HepG2 (cell line): ENCODE data around the gene B9D2. TPM values are rescaled to one million over a fixed set of nuclear protein-coding genes. Genes with fewer than 3 reads are reported as not detected.

Experiments
- CHD2 ChIP-seq: IDR thresholded peaks from 2 replicates; pipeline ENCODE4 v1.6.1; 2011; ENCODE audit warnings: low read depth, low read length, improper control_type of control experiment
- EEA1 ChIP-seq: sonication (generic); formaldehyde crosslinking; IDR thresholded peaks from 2 replicates; pipeline ENCODE4 v1.5.1; 2020; ENCODE audit warnings: mild to moderate bottlenecking, missing genetic modification reagents, borderline replicate concordance
- EHMT2 ChIP-seq: fragments of 200-600 bp; sonication (generic); IDR thresholded peaks from 2 replicates; pipeline ENCODE4 v1.7.0; 2017; ENCODE audit warnings: antibody characterized with exemption, low read depth, low read length, borderline replicate concordance
- HOXA5 ChIP-seq: sonication (generic); formaldehyde crosslinking; IDR thresholded peaks from 2 replicates; pipeline ENCODE4 v1.4.0; 2020; ENCODE audit warnings: missing genetic modification reagents
- KLF11 ChIP-seq: IDR thresholded peaks from 2 replicates; pipeline ENCODE4 v1.6.1; 2016; ENCODE audit warnings: missing compliant biosample characterization
- SMARCE1 ChIP-seq: fragments of 450-650 bp; IDR thresholded peaks from 2 replicates; pipeline ENCODE4 v1.6.1; 2017; ENCODE audit warnings: borderline replicate concordance
- SRSF4 ChIP-seq: fragments of 200-400 bp; formaldehyde crosslinking; IDR thresholded peaks from one replicate; pipeline ENCODE4 v1.6.1; 2018; ENCODE audit warnings: mild to moderate bottlenecking, low read depth, low read length, moderate library complexity; ENCODE audit not compliant: poor library complexity, severe bottlenecking
- XRCC5 ChIP-seq: fragments of 200-400 bp; formaldehyde crosslinking; optimal IDR thresholded peaks from 2 replicates; pipeline ENCODE3; 2017; ENCODE audit warnings: mild to moderate bottlenecking, low read length
- ZNF629 ChIP-seq: sonication (generic); formaldehyde crosslinking; conservative IDR thresholded peaks from 2 replicates; pipeline ENCODE4 v1.5.0; 2020; ENCODE audit warnings: missing genetic modification reagents
- polyA plus RNA-seq, 8 experiments: library from polyadenylated mRNA; depleted of rRNA in 3 of 8; stranded (reverse) in 7 of 8; unstranded in 1 of 8; fragments of >200 nt; fragmentation: Illumina TruSeq in 4 of 8; extraction: Trizol in 4 of 8; gene quantifications; 2 replicates each; pipeline versions ENCODE4 v1.2.1 to v1.2.3, GENCODE V29; 2011 to 2016; ENCODE audit warnings: low read depth in 4 of 8, missing spikeins in 1 of 8, mixed read lengths in 1 of 8; ENCODE audit not compliant: insufficient read depth in 1 of 8
- total RNA-seq, 5 experiments: library from RNA; depleted of rRNA; stranded (reverse); fragments of >200 nt; fragmentation: Illumina TruSeq; extraction: Trizol; gene quantifications; 2 replicates each; pipeline ENCODE4 v1.2.3, GENCODE V29; 2016; ENCODE audit warnings: low read depth in 1 of 5
- TF ChIP-seq, protein P1 (sequence below): sonication (generic); formaldehyde crosslinking; IDR thresholded peaks from 2 replicates; pipeline ENCODE4 v1.4.0; 2020; ENCODE audit warnings: mild to moderate bottlenecking, missing genetic modification reagents
- TF ChIP-seq, protein P2 (sequence below): IDR thresholded peaks from 2 replicates; pipeline ENCODE4 v1.6.1; 2012; ENCODE audit warnings: low read length, improper control_type of control experiment
- TF ChIP-seq, protein P3 (sequence below): sonication (generic); formaldehyde crosslinking; IDR thresholded peaks from 2 replicates; pipeline ENCODE4 v1.5.0; 2020; ENCODE audit warnings: mild to moderate bottlenecking, missing genetic modification reagents, borderline replicate concordance
- TF ChIP-seq, protein P4 (sequence below): sonication (generic); formaldehyde crosslinking; IDR thresholded peaks from 2 replicates; pipeline ENCODE4 v1.8.0; 2022; ENCODE audit warnings: mild to moderate bottlenecking, missing genetic modification reagents

B9D2 gene
- total and polyA plus RNA-seq, 2 of the 13 experiments (the other 11 are each of a cell fraction or from before 2014, with no cell fraction given): 3.1 to 4.4 TPM

DNA sequence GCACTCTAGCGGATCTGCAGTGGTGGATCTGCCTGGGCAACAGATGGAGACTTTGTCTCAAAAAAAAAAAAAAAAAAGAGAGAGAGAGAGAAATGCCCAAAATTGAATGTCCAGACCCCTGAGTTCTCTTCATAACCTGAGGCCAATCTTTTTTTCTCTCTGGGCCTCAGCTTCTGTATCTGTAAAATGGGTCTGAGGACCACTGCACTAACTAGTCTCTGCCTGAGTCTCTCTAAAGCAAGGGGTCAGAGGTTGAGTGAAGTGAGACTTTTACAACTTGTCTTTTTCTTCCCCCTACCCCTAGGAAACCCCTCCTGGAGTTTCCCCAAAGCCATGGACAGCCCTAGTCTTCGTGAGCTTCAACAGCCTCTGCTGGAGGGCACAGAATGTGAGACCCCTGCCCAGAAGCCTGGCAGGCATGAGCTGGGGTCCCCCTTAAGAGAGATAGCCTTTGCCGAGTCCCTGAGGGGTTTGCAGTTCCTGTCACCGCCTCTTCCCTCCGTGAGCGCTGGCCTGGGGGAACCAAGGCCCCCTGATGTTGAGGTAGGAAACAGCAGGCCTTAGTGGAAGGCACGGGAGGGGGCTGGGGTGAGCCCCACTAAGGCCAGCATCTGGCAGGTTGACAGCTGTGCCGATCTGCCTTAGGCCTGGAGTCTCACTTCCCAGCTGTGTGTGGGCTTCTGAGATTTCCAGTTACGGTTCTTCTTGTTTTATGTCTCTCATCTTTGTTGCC, 14.2 kb upstream of the B9D2 start (continued):
- TF ChIP-seq, protein P1, sequence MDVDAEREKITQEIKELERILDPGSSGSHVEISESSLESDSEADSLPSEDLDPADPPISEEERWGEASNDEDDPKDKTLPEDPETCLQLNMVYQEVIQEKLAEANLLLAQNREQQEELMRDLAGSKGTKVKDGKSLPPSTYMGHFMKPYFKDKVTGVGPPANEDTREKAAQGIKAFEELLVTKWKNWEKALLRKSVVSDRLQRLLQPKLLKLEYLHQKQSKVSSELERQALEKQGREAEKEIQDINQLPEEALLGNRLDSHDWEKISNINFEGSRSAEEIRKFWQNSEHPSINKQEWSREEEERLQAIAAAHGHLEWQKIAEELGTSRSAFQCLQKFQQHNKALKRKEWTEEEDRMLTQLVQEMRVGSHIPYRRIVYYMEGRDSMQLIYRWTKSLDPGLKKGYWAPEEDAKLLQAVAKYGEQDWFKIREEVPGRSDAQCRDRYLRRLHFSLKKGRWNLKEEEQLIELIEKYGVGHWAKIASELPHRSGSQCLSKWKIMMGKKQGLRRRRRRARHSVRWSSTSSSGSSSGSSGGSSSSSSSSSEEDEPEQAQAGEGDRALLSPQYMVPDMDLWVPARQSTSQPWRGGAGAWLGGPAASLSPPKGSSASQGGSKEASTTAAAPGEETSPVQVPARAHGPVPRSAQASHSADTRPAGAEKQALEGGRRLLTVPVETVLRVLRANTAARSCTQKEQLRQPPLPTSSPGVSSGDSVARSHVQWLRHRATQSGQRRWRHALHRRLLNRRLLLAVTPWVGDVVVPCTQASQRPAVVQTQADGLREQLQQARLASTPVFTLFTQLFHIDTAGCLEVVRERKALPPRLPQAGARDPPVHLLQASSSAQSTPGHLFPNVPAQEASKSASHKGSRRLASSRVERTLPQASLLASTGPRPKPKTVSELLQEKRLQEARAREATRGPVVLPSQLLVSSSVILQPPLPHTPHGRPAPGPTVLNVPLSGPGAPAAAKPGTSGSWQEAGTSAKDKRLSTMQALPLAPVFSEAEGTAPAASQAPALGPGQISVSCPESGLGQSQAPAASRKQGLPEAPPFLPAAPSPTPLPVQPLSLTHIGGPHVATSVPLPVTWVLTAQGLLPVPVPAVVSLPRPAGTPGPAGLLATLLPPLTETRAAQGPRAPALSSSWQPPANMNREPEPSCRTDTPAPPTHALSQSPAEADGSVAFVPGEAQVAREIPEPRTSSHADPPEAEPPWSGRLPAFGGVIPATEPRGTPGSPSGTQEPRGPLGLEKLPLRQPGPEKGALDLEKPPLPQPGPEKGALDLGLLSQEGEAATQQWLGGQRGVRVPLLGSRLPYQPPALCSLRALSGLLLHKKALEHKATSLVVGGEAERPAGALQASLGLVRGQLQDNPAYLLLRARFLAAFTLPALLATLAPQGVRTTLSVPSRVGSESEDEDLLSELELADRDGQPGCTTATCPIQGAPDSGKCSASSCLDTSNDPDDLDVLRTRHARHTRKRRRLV (CRISPR knock-in tag): no peak
- no peak for TF ChIP-seq SRSF4
- TF ChIP-seq ZNF629 (CRISPR knock-in tag): peak; percentile 84
- TF ChIP-seq KLF11: no peak
- TF ChIP-seq CHD2: no peak
- TF ChIP-seq, protein P2, sequence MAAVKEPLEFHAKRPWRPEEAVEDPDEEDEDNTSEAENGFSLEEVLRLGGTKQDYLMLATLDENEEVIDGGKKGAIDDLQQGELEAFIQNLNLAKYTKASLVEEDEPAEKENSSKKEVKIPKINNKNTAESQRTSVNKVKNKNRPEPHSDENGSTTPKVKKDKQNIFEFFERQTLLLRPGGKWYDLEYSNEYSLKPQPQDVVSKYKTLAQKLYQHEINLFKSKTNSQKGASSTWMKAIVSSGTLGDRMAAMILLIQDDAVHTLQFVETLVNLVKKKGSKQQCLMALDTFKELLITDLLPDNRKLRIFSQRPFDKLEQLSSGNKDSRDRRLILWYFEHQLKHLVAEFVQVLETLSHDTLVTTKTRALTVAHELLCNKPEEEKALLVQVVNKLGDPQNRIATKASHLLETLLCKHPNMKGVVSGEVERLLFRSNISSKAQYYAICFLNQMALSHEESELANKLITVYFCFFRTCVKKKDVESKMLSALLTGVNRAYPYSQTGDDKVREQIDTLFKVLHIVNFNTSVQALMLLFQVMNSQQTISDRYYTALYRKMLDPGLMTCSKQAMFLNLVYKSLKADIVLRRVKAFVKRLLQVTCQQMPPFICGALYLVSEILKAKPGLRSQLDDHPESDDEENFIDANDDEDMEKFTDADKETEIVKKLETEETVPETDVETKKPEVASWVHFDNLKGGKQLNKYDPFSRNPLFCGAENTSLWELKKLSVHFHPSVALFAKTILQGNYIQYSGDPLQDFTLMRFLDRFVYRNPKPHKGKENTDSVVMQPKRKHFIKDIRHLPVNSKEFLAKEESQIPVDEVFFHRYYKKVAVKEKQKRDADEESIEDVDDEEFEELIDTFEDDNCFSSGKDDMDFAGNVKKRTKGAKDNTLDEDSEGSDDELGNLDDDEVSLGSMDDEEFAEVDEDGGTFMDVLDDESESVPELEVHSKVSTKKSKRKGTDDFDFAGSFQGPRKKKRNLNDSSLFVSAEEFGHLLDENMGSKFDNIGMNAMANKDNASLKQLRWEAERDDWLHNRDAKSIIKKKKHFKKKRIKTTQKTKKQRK: no peak
- TF ChIP-seq EHMT2: no peak
- TF ChIP-seq, protein P3, sequence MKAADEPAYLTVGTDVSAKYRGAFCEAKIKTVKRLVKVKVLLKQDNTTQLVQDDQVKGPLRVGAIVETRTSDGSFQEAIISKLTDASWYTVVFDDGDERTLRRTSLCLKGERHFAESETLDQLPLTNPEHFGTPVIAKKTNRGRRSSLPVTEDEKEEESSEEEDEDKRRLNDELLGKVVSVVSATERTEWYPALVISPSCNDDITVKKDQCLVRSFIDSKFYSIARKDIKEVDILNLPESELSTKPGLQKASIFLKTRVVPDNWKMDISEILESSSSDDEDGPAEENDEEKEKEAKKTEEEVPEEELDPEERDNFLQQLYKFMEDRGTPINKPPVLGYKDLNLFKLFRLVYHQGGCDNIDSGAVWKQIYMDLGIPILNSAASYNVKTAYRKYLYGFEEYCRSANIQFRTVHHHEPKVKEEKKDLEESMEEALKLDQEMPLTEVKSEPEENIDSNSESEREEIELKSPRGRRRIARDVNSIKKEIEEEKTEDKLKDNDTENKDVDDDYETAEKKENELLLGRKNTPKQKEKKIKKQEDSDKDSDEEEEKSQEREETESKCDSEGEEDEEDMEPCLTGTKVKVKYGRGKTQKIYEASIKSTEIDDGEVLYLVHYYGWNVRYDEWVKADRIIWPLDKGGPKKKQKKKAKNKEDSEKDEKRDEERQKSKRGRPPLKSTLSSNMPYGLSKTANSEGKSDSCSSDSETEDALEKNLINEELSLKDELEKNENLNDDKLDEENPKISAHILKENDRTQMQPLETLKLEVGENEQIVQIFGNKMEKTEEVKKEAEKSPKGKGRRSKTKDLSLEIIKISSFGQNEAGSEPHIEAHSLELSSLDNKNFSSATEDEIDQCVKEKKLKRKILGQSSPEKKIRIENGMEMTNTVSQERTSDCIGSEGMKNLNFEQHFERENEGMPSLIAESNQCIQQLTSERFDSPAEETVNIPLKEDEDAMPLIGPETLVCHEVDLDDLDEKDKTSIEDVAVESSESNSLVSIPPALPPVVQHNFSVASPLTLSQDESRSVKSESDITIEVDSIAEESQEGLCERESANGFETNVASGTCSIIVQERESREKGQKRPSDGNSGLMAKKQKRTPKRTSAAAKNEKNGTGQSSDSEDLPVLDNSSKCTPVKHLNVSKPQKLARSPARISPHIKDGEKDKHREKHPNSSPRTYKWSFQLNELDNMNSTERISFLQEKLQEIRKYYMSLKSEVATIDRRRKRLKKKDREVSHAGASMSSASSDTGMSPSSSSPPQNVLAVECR (CRISPR knock-in tag): 0 out of 2 replicates have a peak, but pooled peaks have one; percentile 11
- TF ChIP-seq, protein P4, sequence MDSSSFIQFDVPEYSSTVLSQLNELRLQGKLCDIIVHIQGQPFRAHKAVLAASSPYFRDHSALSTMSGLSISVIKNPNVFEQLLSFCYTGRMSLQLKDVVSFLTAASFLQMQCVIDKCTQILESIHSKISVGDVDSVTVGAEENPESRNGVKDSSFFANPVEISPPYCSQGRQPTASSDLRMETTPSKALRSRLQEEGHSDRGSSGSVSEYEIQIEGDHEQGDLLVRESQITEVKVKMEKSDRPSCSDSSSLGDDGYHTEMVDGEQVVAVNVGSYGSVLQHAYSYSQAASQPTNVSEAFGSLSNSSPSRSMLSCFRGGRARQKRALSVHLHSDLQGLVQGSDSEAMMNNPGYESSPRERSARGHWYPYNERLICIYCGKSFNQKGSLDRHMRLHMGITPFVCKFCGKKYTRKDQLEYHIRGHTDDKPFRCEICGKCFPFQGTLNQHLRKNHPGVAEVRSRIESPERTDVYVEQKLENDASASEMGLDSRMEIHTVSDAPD (CRISPR knock-in tag): no peak
- no peak for TF ChIP-seq HOXA5 (CRISPR knock-in tag)
- no peak for TF ChIP-seq SMARCE1
- peak; percentile 61 for TF ChIP-seq XRCC5
- no peak for TF ChIP-seq EEA1
